GM12875 (cell line): ENCODE measurements around the gene IFI27L1.

Experiments
- H3K4me3 ChIP-seq: one replicate; pipeline ENCODE4 v1.5.1; 2011; ENCODE audit warnings: low read depth, low read length, control low read depth
- TF ChIP-seq, protein P1 (sequence below): IDR thresholded peaks from 2 replicates; pipeline ENCODE4 v1.5.1; 2011; ENCODE audit warnings: low read depth, mild to moderate bottlenecking, control low read depth, inconsistent platforms, low read length, moderate library complexity, borderline replicate concordance; ENCODE audit not compliant: insufficient read depth

The IFI27L1 gene

GRCh38 chr14:94136575-94137331, 55.6 kb downstream of the IFI27L1 start:
- TF ChIP-seq, protein P1, sequence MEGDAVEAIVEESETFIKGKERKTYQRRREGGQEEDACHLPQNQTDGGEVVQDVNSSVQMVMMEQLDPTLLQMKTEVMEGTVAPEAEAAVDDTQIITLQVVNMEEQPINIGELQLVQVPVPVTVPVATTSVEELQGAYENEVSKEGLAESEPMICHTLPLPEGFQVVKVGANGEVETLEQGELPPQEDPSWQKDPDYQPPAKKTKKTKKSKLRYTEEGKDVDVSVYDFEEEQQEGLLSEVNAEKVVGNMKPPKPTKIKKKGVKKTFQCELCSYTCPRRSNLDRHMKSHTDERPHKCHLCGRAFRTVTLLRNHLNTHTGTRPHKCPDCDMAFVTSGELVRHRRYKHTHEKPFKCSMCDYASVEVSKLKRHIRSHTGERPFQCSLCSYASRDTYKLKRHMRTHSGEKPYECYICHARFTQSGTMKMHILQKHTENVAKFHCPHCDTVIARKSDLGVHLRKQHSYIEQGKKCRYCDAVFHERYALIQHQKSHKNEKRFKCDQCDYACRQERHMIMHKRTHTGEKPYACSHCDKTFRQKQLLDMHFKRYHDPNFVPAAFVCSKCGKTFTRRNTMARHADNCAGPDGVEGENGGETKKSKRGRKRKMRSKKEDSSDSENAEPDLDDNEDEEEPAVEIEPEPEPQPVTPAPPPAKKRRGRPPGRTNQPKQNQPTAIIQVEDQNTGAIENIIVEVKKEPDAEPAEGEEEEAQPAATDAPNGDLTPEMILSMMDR, result peak; percentile 92
- no peak overlapping the region for H3K4me3 ChIP-seq

GRCh38 chr14:94138251-94138650, 57.1 kb downstream of the IFI27L1 start:
- TF ChIP-seq, protein P1, result no peak
- H3K4me3 ChIP-seq, result no peak overlapping the region

DNA sequence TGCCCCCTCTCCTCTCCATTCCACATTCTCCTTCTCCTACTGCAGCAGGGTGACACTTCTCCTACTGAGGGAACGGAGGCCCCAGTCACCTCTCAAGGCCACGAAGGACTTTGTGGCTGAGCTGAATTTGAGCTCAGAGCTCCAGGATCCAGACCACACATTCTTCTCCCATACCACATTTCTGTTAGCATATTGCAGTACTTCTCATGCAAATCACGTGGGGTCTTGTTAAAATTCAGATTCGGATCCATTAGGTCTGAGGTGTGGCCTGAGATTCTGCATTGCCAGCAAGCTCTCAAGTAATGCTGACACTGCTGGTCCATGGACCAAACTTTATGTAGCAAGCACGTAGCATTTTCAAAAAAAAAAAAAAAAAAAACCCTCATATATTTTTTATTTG, 57.9 kb downstream of the IFI27L1 start:
- TF ChIP-seq, protein P1, result no peak
- no peak overlapping the region for H3K4me3 ChIP-seq

- H3K4me3 ChIP-seq, result no peak overlapping the region
- TF ChIP-seq, protein P1, result no peak
These were observed 58.3 kb downstream of the IFI27L1 start for GRCh38 chr14:94139421-94139820.

- TF ChIP-seq, protein P1, result no peak
These were observed 61.1 kb downstream of the IFI27L1 start for GRCh38 chr14:94142247-94142646.

DNA sequence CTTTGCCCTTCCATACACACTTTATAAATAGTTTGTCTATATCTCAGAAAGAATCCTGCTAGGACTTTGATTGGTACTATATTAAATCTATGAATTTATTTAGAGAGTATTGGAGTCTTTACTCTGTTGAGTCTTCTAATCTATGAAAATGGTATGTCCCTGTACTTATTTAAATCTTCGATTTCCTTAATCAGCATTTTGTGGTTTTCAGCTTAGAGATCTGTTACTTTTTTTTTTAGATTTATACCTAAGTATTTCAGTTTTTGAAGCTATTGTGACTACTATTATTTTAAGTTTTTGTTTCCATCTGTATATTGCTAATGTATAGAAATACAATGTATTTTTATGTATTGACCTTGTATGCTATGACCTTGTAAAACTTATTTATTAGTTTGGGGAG, 61.7 kb downstream of the IFI27L1 start:
- H3K4me3 ChIP-seq, result no peak overlapping the region
- TF ChIP-seq, protein P1, result no peak

More at GRCh38 chr14:94142247-94142646, 61.1 kb downstream of the IFI27L1 start:
- no peak overlapping the region for H3K4me3 ChIP-seq

DNA sequence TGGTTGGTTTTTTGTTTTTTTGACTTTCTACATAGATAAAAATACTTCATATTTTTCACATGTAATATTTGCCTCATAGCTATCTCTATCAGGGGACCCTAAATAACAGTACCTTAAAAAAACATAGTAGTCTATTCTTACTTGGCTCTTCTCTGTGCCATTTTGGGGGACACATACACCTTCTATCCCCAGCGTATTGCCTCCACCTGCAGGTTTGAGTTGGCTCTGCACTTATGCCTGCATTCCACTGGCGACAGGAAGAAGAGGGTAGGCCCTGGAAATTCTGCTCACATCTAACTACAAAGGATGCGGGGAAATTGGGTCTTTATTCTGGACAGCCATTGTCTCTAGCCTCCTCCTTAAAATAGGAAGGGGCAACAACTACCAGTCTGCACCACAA, 62.1 kb downstream of the IFI27L1 start:
- no peak overlapping the region for H3K4me3 ChIP-seq
- TF ChIP-seq, protein P1, result peak; percentile 44; the same call in 1 of the 2 replicates
